HL-60 (cell line): ENCODE results near the gene D2HGDH.

ENCODE experiments used
- DNase-seq, 2 experiments: peaks; one replicate each; pipeline ENCODE4 v3.0.0-alpha.2; 2010 to 2020; ENCODE audit warnings: low read depth in 1 of 2, low spot score in 1 of 2
- H3K27ac ChIP-seq: fragments of 250-450 bp; sonication (Bioruptor Pico); replicated peaks from 2 replicates; pipeline ENCODE4 v1.5.1; 2020; ENCODE audit warnings: mild to moderate bottlenecking, moderate library complexity
- H3K27me3 ChIP-seq: fragments of 250-450 bp; sonication (Bioruptor Pico); 2 replicates; pipeline ENCODE4 v1.5.1; 2021; ENCODE audit warnings: mild to moderate bottlenecking, moderate library complexity; ENCODE audit not compliant: insufficient read depth, poor library complexity, severe bottlenecking
- H3K4me3 ChIP-seq: replicated peaks from 2 replicates; pipeline ENCODE4 v1.5.1; 2011; ENCODE audit warnings: mild to moderate bottlenecking, control low read depth, low read length; ENCODE audit not compliant: insufficient read depth
- CTCF ChIP-seq: IDR thresholded peaks from one replicate; pipeline ENCODE4 v1.5.1; 2011; ENCODE audit warnings: low read length, control low read depth, inconsistent platforms; ENCODE audit not compliant: insufficient read depth
- GABPA ChIP-seq: IDR thresholded peaks from 2 replicates; pipeline ENCODE4 v1.6.1; 2012; ENCODE audit warnings: low read depth
- POLR2AphosphoS5 ChIP-seq: IDR thresholded peaks from 2 replicates; pipeline ENCODE4 v1.6.1; 2012; ENCODE audit warnings: low read depth
- REST ChIP-seq: IDR thresholded peaks from 2 replicates; pipeline ENCODE4 v1.6.1; 2012; ENCODE audit warnings: low read depth; ENCODE audit not compliant: insufficient replicate concordance
- SPI1 ChIP-seq: IDR thresholded peaks from 2 replicates; pipeline ENCODE4 v1.6.1; 2012; ENCODE audit warnings: low read depth, mild to moderate bottlenecking, borderline replicate concordance

Gene D2HGDH

DNA sequence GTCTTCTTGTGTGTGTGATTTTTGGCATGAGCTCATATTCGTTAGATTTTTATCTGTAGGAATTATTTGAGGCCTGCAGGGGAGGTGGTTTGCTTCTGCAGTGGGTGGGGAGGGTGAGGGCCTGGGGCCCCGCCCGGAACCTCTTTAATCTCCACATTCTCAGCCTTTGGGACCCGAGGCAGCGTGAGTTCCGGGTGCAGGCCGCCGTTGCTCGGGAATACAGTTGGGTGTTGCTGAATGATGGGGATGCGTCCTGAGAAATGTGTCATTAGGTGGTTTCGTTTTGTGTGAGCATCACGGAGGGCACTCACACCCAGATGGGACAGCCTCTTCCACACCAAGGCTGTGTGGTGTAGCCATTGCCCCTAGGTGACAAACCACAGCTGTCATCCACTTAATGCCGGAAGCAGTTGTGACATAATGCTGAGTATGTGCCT lies 28.5 kb downstream of the D2HGDH start:
- no peak overlapping the region for H3K4me3 ChIP-seq
- DNase-seq = peak in 1 of 2 experiments; percentile 70
- TF ChIP-seq POLR2AphosphoS5 (no peak), CTCF (no peak), SPI1 (no peak), GABPA (no peak), REST (no peak)
- no peak overlapping the region for H3K27ac ChIP-seq
- H3K27me3 ChIP-seq = no peaks in the 10 kb centered on the region

DNA sequence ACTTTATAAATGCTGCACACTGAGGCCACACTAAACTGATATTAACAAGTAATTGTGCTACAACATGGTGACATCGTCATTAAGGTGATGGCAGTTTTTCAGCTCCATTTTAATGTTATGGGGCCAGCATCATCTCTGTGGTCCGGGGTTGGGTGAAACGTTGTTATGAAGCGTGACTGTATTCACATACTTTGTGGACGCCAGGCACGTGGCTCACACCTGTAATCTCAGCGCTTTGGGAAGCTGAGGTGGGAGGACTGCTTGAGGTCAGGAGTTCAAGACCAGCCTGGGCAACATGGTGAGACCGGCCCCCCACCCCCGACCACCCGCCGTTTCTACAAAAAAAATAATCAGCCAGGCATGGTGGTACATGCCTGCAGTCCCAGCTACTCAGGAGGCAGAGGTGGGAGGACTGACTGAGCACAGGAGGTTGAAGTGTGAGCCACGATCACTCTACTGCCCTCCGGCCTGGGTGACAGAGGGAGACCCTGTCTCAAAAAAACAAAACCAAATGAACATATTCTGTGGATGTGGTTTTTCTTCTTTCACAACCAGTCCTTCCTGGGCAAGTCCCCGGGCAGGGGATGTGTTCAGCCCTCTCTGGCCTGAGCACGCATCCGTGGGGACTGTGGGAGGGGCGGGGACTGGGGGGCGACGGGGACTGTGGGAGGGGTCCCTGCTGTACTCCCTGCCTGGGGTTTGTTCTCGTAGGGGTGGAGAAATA lies 29.3 kb downstream of the D2HGDH start:
- TF ChIP-seq POLR2AphosphoS5 (no peak), REST (no peak), CTCF (no peak), SPI1 (no peak), GABPA (no peak)
- Histone ChIP-seq H3K27me3 (no peaks in the 10 kb centered on the region), H3K27ac (no peak overlapping the region), H3K4me3 (no peak overlapping the region)
- no peak for DNase-seq

DNA sequence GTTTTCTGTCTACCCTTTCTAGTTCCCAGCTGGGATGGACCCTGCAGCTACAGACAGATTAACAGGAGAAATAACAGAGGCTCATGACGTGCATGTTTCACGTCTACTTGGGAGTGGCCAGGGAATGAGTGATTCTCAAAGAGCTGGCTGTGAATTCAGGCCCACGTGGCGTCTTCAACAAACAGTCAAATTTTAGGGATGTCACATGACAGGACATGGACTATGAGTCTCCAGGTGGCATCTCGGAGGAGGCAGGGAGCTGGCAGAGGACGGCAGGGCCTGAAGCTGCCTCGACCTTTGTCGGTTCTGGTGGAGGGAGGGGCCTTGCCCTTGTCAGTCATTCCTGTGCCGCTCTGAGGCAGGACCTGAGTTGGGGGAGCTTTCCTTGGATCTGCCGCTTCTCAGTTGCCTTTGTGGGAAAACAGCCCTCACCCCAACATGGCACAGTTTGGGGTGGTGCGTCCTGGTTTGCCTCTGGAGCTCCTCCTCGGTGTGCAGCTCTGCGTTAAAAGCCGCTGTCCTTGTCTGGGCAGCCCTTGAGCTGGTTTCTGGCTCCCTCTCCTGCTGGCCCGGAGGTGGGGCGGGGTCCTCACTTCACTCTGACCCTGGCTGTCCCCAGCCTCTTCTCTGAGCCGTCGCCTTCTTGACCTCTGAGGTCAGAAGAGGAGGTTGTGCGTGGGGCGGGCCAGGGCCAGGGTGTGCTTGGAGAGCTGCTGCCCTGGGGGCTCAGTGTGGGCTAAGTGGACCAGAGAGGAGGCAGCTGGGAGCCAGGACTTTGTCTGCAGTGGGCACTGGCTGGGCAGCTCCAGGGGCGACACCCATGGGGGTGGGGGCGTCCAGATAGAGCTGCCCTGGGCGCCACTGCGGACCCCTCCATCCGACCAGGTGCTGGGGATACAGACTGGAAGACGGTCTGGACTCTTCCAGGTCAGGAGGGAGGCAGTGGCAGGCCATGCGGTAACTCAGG lies 30.1 kb downstream of the D2HGDH start:
- no peak for DNase-seq
- no peak overlapping the region for H3K27ac ChIP-seq
- TF ChIP-seq CTCF = no peak
- no peak for TF ChIP-seq POLR2AphosphoS5
- no peak overlapping the region for H3K4me3 ChIP-seq
- H3K27me3 ChIP-seq = no peaks in the 10 kb centered on the region
